ENCODE measurements around the gene SLCO2A1. TPM values are rescaled to one million over a fixed set of nuclear protein-coding genes. Genes with fewer than 3 reads are reported as not detected.

SLCO2A1 gene
- total RNA-seq, 1 donor from 2014 or later, result not detected

- no peak for FAIRE-seq
- no peak for TF ChIP-seq CTCF (IDR thresholded peaks at IDR 0.05; ENCODE audit: insufficient read depth, low read length, severe bottlenecking)
Observed at GRCh38 chr3:134007819-134008218, 21.9 kb downstream of the SLCO2A1 start.

GRCh38 chr3:134004841-134005240 lies 24.9 kb downstream of the SLCO2A1 start:
- no peak for TF ChIP-seq CTCF (IDR thresholded peaks at IDR 0.05; ENCODE audit: insufficient read depth, low read length, severe bottlenecking)
- FAIRE-seq (no peak), DNase-seq (ENCODE audit: low read depth) (no peak)
- Histone ChIP-seq H3K27me3 (ENCODE audit: control insufficient read depth, insufficient read depth, low read length) (peaks cover 1% of the 10 kb centered on the region), H3K4me3 (ENCODE audit: low read depth, low read length) (no peak overlapping the region), H3K36me3 (ENCODE audit: control insufficient read depth, insufficient read depth, low read length) (no peaks in the 10 kb centered on the region)

More at GRCh38 chr3:134007819-134008218, 21.9 kb downstream of the SLCO2A1 start:
- Histone ChIP-seq H3K27me3 (ENCODE audit: control insufficient read depth, insufficient read depth, low read length) (no peaks in the 10 kb centered on the region), H3K36me3 (ENCODE audit: control insufficient read depth, insufficient read depth, low read length) (no peaks in the 10 kb centered on the region), H3K4me3 (ENCODE audit: low read depth, low read length) (no peak overlapping the region)
- no peak for DNase-seq (ENCODE audit: low read depth)

- no peak for TF ChIP-seq CTCF (IDR thresholded peaks at IDR 0.05; ENCODE audit: insufficient read depth, low read length, severe bottlenecking)
- FAIRE-seq, result no peak
- DNase-seq (ENCODE audit: low read depth), result peak; percentile 44
- Histone ChIP-seq H3K27me3 (ENCODE audit: control insufficient read depth, insufficient read depth, low read length) (peaks cover 3% of the 10 kb centered on the region), H3K4me3 (ENCODE audit: low read depth, low read length) (no peak overlapping the region), H3K36me3 (ENCODE audit: control insufficient read depth, insufficient read depth, low read length) (no peaks in the 10 kb centered on the region)
Observed at GRCh38 chr3:134003066-134003465, 26.7 kb downstream of the SLCO2A1 start.

GRCh38 chr3:134002306-134002705 lies 27.4 kb downstream of the SLCO2A1 start:
- no peaks in the 10 kb centered on the region for H3K36me3 ChIP-seq (ENCODE audit: control insufficient read depth, insufficient read depth, low read length)
- H3K4me3 ChIP-seq (ENCODE audit: low read depth, low read length), result no peak overlapping the region
- no peak for TF ChIP-seq CTCF (IDR thresholded peaks at IDR 0.05; ENCODE audit: insufficient read depth, low read length, severe bottlenecking)
- FAIRE-seq (no peak), DNase-seq (ENCODE audit: low read depth) (no peak)
- H3K27me3 ChIP-seq (ENCODE audit: control insufficient read depth, insufficient read depth, low read length), result peaks cover 8% of the 10 kb centered on the region

GRCh38 chr3:134001251-134001650 lies 28.5 kb downstream of the SLCO2A1 start:
- no peak for TF ChIP-seq CTCF (IDR thresholded peaks at IDR 0.05; ENCODE audit: insufficient read depth, low read length, severe bottlenecking)
- Histone ChIP-seq H3K36me3 (ENCODE audit: control insufficient read depth, insufficient read depth, low read length) (no peaks in the 10 kb centered on the region), H3K27me3 (ENCODE audit: control insufficient read depth, insufficient read depth, low read length) (peaks cover 14% of the 10 kb centered on the region), H3K4me3 (ENCODE audit: low read depth, low read length) (no peak overlapping the region)
- no peak for FAIRE-seq
- DNase-seq (ENCODE audit: low read depth), result no peak
